Measurements from ENCODE around the gene DDX11. TPM values are rescaled to one million over a fixed set of nuclear protein-coding genes. Genes with fewer than 3 reads are reported as not detected.
"Not testable (repeated sequence)": the region's sequence is repeated elsewhere in the genome, so short reads cannot be mapped to it uniquely, and the experiment has no call there.

DDX11 gene
- polyA plus RNA-seq, 1 of the 3 experiments (the other 2 are of a cell fraction), result 33.4 TPM

DNA sequence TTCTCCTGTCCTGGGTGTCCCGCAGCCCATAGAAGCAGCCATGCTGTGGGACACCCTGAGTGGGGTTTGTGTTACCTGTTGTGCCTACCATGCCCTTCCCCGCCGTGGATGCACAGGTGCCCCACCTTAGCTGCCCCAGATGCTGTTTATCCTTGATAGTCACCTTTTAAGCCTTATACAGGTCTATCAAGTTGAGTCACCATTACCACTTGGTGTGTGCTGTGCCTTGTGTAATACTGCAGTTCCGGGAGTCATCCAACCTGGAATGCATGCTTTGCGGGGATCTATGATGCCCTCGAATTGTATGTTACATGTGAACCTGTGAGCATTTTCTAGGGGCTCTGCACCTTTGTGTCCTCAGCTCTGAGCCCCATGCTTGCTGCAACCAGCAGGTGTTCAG is 7.6 kb downstream of the DDX11 start:
- H3K4me1 ChIP-seq (ENCODE audit: control insufficient read depth in 1 of 2, insufficient read depth in 2 of 2, low read depth in 1 of 2, low read length in 1 of 2); DNase-seq; H3K4me3 ChIP-seq (ENCODE audit: low read depth in 2 of 2, low read length in 1 of 2); H3K27me3 ChIP-seq (ENCODE audit: insufficient read depth); CTCF ChIA-PET; H3K27ac ChIP-seq (ENCODE audit: low read depth in 2 of 2, low read length in 1 of 2); H3K4me2 ChIP-seq; H3K36me3 ChIP-seq (replicated peaks in 1 of 2; ENCODE audit: control insufficient read depth in 1 of 2, insufficient read depth in 2 of 2, low read length in 1 of 2); H3K9me3 ChIP-seq; H2AFZ ChIP-seq (ENCODE audit: low read depth); H4K20me1 ChIP-seq (ENCODE audit: insufficient read depth); POLR2A ChIA-PET; H3F3A ChIP-seq (replicated peaks; ENCODE audit: insufficient read depth); H3K9me2 ChIP-seq; H3K9ac ChIP-seq: not testable (repeated sequence)
- peaks cover 15% of the 10 kb centered on the region for H3K79me2 ChIP-seq (ENCODE audit: insufficient read depth)
- 91% methylated on average over 4 of the region's 6 CpGs for WGBS (ENCODE audit: low lambda C conversion rate)

DNA sequence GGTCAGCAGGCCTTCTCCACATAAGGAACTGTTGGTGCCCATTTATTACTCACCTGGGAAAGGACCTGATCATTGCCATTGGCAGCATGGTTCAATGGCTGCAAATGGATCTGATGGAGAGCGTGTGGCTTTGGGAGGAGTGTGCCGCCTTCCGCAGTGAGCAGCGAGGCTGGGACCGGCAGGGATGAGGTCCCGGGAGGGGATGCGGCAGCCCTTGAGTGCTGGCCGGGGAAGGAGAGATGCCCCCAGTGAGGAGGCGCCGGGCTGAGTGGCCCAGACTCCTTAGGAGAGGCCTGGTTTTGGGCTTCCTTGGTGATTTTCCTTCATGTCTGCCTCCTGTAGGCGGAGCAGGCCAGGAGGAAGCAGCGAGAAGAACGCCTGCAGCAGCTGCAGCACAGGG is 10.6 kb downstream of the DDX11 start:
- H3K9ac ChIP-seq; H3K27ac ChIP-seq (ENCODE audit: low read depth in 2 of 2, low read length in 1 of 2); H3K9me3 ChIP-seq; H4K20me1 ChIP-seq (ENCODE audit: insufficient read depth); H2AFZ ChIP-seq (ENCODE audit: low read depth); POLR2A ChIA-PET; H3K36me3 ChIP-seq (replicated peaks in 1 of 2; ENCODE audit: control insufficient read depth in 1 of 2, insufficient read depth in 2 of 2, low read length in 1 of 2); H3K27me3 ChIP-seq (ENCODE audit: insufficient read depth); H3F3A ChIP-seq (replicated peaks; ENCODE audit: insufficient read depth); H3K9me2 ChIP-seq; H3K4me3 ChIP-seq (ENCODE audit: low read depth in 2 of 2, low read length in 1 of 2); H3K4me2 ChIP-seq; H3K79me2 ChIP-seq (ENCODE audit: insufficient read depth); H3K4me1 ChIP-seq (ENCODE audit: control insufficient read depth in 1 of 2, insufficient read depth in 2 of 2, low read depth in 1 of 2, low read length in 1 of 2); CTCF ChIA-PET; DNase-seq: not testable (repeated sequence)
- WGBS (ENCODE audit: low lambda C conversion rate), result 95% methylated on average over 8 of the region's 13 CpGs

DNA sequence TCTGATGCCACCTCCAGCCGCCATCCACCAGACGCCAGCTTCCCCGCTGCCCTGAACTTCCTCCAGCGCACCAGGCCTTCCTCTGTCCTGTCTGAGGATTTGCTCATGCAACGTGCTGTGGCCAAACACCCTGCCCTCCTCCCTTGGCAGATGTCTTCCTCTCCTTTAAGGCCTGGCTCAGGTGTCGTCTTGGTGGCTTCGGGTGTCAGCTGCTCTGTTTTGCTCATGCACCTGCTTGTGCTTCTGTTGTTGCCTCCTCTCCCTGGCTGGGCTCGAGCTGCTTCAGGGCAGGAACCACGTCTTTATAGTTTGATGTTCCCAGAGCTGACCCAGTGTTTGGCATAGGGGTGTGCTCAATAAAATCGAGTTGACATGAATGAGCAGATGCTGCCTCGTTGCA is 12.4 kb downstream of the DDX11 start:
- POLR2A ChIA-PET; DNase-seq; H3K36me3 ChIP-seq (replicated peaks in 1 of 2; ENCODE audit: control insufficient read depth in 1 of 2, insufficient read depth in 2 of 2, low read length in 1 of 2): not testable (repeated sequence)

DNA sequence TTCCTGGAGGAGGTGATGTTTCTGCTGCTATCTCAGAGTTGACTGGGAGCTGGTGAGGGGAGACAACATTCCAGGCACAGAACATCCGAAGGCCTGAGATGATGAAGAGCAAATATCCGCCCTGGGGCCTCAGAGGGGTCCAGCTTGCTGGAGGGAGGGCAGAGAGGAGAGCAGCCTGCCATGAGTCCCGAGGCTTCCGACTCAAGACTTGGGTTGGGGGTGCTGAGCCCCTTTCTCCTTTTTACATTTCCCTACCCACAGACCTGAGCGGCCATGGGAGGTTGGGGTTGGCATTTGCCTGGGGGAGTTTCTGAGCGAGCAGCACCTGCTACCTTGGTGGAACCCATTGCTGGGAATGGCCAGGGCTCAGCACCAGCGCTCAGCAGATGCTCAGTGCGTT is 13.8 kb downstream of the DDX11 start:
- H3K4me2 ChIP-seq; H3K27ac ChIP-seq (ENCODE audit: low read depth in 2 of 2, low read length in 1 of 2); H3K27me3 ChIP-seq (ENCODE audit: insufficient read depth); H3F3A ChIP-seq (replicated peaks; ENCODE audit: insufficient read depth); H3K9ac ChIP-seq; H3K36me3 ChIP-seq (replicated peaks in 1 of 2; ENCODE audit: control insufficient read depth in 1 of 2, insufficient read depth in 2 of 2, low read length in 1 of 2); H3K79me2 ChIP-seq (ENCODE audit: insufficient read depth); H4K20me1 ChIP-seq (ENCODE audit: insufficient read depth); H3K4me1 ChIP-seq (ENCODE audit: control insufficient read depth in 1 of 2, insufficient read depth in 2 of 2, low read depth in 1 of 2, low read length in 1 of 2); POLR2A ChIA-PET; H2AFZ ChIP-seq (ENCODE audit: low read depth); H3K9me3 ChIP-seq; DNase-seq; CTCF ChIA-PET; H3K9me2 ChIP-seq; H3K4me3 ChIP-seq (ENCODE audit: low read depth in 2 of 2, low read length in 1 of 2): not testable (repeated sequence)
- WGBS (ENCODE audit: low lambda C conversion rate), result 100% methylated on average over 4 of the region's 8 CpGs

More for the DNA sequence above, 12.4 kb downstream of the DDX11 start:
- H3K9me3 ChIP-seq; H3K79me2 ChIP-seq (ENCODE audit: insufficient read depth); CTCF ChIA-PET; H4K20me1 ChIP-seq (ENCODE audit: insufficient read depth); H3K9me2 ChIP-seq; H3K27me3 ChIP-seq (ENCODE audit: insufficient read depth); H3K4me3 ChIP-seq (ENCODE audit: low read depth in 2 of 2, low read length in 1 of 2); H3K9ac ChIP-seq; H3F3A ChIP-seq (replicated peaks; ENCODE audit: insufficient read depth); H3K4me1 ChIP-seq (ENCODE audit: control insufficient read depth in 1 of 2, insufficient read depth in 2 of 2, low read depth in 1 of 2, low read length in 1 of 2); H2AFZ ChIP-seq (ENCODE audit: low read depth); H3K27ac ChIP-seq (ENCODE audit: low read depth in 2 of 2, low read length in 1 of 2); H3K4me2 ChIP-seq: not testable (repeated sequence)
- 95% methylated on average over 8 of the region's 11 CpGs for WGBS (ENCODE audit: low lambda C conversion rate)

DNA sequence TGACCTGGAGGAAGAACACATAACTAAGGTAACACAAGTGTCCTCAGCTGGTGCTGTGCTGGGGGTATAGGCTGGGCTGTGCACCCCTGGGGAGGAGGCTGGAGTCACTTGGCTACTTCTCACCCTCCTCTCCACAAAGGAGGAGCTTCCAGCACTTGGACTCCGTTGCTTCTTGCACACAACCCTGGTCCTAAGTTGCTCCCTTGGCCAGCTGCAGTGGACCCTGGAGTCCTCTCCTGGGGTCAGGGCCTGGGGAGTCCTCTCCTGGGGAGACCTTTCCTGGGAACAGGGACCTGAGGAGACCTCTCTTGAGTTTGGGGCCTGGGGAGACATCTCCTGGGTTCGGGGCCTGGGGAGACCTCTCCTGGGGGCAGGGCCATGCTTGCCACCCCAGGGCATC is 14.3 kb downstream of the DDX11 start:
- H3F3A ChIP-seq (replicated peaks; ENCODE audit: insufficient read depth); H3K9ac ChIP-seq; DNase-seq; H4K20me1 ChIP-seq (ENCODE audit: insufficient read depth); H3K27ac ChIP-seq (ENCODE audit: low read depth in 2 of 2, low read length in 1 of 2); H3K36me3 ChIP-seq (replicated peaks in 1 of 2; ENCODE audit: control insufficient read depth in 1 of 2, insufficient read depth in 2 of 2, low read length in 1 of 2); H2AFZ ChIP-seq (ENCODE audit: low read depth); H3K27me3 ChIP-seq (ENCODE audit: insufficient read depth); POLR2A ChIA-PET; H3K79me2 ChIP-seq (ENCODE audit: insufficient read depth); H3K9me2 ChIP-seq; CTCF ChIA-PET; H3K4me1 ChIP-seq (ENCODE audit: control insufficient read depth in 1 of 2, insufficient read depth in 2 of 2, low read depth in 1 of 2, low read length in 1 of 2); H3K9me3 ChIP-seq; H3K4me3 ChIP-seq (ENCODE audit: low read depth in 2 of 2, low read length in 1 of 2); H3K4me2 ChIP-seq: not testable (repeated sequence)
- WGBS (ENCODE audit: low lambda C conversion rate), result 100% methylated on average over 2 of the region's 2 CpGs

Data from SK-N-SH (cell line).